Tibial nerve (tissue), 4 donors: ENCODE measurements around the gene PPT2. TPM values are rescaled to one million over a fixed set of nuclear protein-coding genes. Genes with fewer than 3 reads are reported as not detected.

ENCODE experiments used
- DNase-seq, 2 donors: peaks; one replicate each; pipeline ENCODE4 v3.0.0-alpha.2; 2019; ENCODE audit warnings: low spot score in 2 of 2
- H3K27ac ChIP-seq, 4 donors: fragments of 200-600 bp; sonication (generic) in 3 of 4; one replicate each; pipeline ENCODE4 v1.5.1; 2017 to 2019; ENCODE audit warnings: mild to moderate bottlenecking in 1 of 4
- H3K27me3 ChIP-seq, 2 donors: fragments of 200-600 bp; sonication (generic) in 1 of 2; one replicate each; pipeline versions ENCODE4 v1.5.1 to v1.6.0; 2017 to 2019
- H3K36me3 ChIP-seq, 3 donors: fragments of 200-600 bp; sonication (generic); one replicate each; pipeline ENCODE4 v1.5.1; 2018 to 2019
- H3K4me1 ChIP-seq, 4 donors: fragments of 200-600 bp; sonication (generic) in 3 of 4; one replicate each; pipeline ENCODE4 v1.5.1; 2017 to 2019
- H3K4me3 ChIP-seq, 4 donors: fragments of 200-600 bp; sonication (generic) in 3 of 4; one replicate each; pipeline ENCODE4 v1.5.1; 2017 to 2019; ENCODE audit warnings: mild to moderate bottlenecking in 1 of 4, moderate library complexity in 1 of 4
- H3K9me3 ChIP-seq, 4 donors: fragments of 200-600 bp; sonication (generic) in 3 of 4; one replicate each; pipeline ENCODE4 v1.5.1; 2017 to 2019
- CTCF ChIP-seq, 5 experiments: fragments of 200-600 bp in 3 of 5; fragments of 450-650 bp in 2 of 5; sonication (generic) in 3 of 5; IDR thresholded peaks; one replicate each; pipeline ENCODE4 v1.5.1; 2016 to 2019; ENCODE audit warnings: antibody characterized with exemption in 5 of 5, mild to moderate bottlenecking in 3 of 5, moderate library complexity in 2 of 5
- EP300 ChIP-seq, 2 donors: sonication (generic); formaldehyde crosslinking; IDR thresholded peaks; one replicate each; pipeline ENCODE4 v1.6.1; 2017; ENCODE audit warnings: antibody characterized with exemption in 2 of 2, mild to moderate bottlenecking in 1 of 2
- POLR2A ChIP-seq, 2 donors: fragments of 450-650 bp; IDR thresholded peaks; one replicate each; pipeline ENCODE4 v1.6.1; 2017; ENCODE audit warnings: antibody characterized with exemption in 2 of 2, mild to moderate bottlenecking in 2 of 2, moderate library complexity in 2 of 2
- WGBS, 2 donors: methylation state at CpG; one replicate each; pipeline ENCODE4 v1.1.5; 2018; 5-methylcytosine and 5-hydroxymethylcytosine counted together
- total RNA-seq, 4 donors: library from RNA; depleted of rRNA; stranded (reverse); fragments of >200 nt; gene quantifications; one replicate each; pipeline ENCODE4 v1.1.0, GENCODE V29; 2016

The PPT2 gene
- total RNA-seq, 4 donors from 2014 or later, result 33.0 to 75.2 (median 40.1) TPM

DNA sequence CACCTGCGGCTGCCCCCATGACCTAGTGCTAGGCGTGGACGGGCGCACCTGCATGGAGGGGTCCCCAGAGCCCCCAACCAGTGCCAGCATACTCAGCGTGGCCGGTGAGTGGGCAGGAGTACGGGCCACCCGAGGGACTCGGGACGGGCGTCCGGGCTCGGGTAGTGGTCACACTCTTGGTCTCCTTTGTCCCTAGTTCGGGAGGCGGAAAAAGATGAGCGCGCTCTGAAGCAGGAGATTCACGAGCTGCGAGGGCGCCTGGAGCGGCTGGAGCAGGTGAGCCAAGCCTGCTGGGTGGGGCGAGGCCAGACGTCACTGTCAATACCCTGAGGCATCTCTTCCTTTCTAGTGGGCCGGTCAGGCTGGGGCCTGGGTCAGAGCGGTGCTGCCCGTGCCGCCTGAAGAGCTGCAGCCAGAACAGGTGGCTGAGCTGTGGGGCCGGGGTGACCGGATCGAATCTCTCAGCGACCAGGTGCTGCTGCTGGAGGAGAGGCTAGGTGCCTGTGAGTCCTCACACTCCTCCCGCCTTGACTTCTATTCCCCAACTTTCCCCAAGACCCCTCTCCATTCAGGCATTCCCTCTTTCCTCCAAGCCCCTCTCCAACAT is 13.3 kb downstream of the PPT2 start:
- Histone ChIP-seq H3K9me3 (no peaks in the 10 kb centered on the region), H3K27me3 (no peaks in the 10 kb centered on the region), H3K27ac (peak overlapping the region; percentile 59 to 88 (median 68)), H3K4me1 (peaks cover 3 to 75% (median 19%) of the 10 kb centered on the region in 4 donors), H3K36me3 (peaks cover 0 to 89% (median 3%) of the 10 kb centered on the region in 3 donors), H3K4me3 (no peak overlapping the region)
- WGBS, 2 donors, result 54 to 64% methylated on average over 32 of the region's 32 CpGs
- no peak for DNase-seq
- no peak for TF ChIP-seq EP300 (IDR thresholded peaks at IDR 0.05)
- no peak for TF ChIP-seq POLR2A (IDR thresholded peaks at IDR 0.05)
- no peak for TF ChIP-seq CTCF (IDR thresholded peaks at IDR 0.05)

DNA sequence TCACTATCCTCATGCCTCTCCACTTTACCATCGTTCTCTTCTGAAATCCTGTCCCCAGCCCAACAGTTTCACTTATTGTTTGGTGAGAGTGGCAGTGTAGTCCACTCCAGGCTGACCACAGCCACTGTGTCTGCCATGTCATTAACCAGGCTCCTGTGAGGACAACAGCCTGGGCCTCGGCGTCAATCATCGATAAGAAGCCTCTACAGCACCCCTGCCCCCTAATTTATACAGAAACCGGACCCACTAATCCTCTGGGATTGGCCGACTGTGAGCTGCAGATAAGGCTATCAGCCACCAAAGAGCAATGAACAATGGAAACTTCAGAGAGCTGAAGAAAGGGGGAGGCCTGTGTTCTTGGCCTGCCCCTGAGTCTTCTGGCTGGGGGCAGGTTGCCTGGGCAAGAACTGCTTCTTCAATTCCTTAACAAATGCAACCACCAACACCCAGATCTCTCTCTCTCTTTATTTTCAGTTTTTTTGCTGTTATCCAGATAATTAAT is 13.9 kb downstream of the PPT2 start:
- Histone ChIP-seq H3K9me3 (no peaks in the 10 kb centered on the region), H3K27me3 (no peaks in the 10 kb centered on the region), H3K36me3 (peaks cover 0 to 84% (median 3%) of the 10 kb centered on the region in 3 donors), H3K4me1 (peaks cover 3 to 73% (median 18%) of the 10 kb centered on the region in 4 donors), H3K4me3 (no peak overlapping the region), H3K27ac (peak overlapping the region; percentile 59 to 88 (median 68))
- no peak for DNase-seq
- 45 to 57% methylated on average over 6 of the region's 6 CpGs for WGBS, 2 donors
- TF ChIP-seq EP300 (IDR thresholded peaks at IDR 0.05) (no peak), POLR2A (IDR thresholded peaks at IDR 0.05) (no peak), CTCF (IDR thresholded peaks at IDR 0.05) (no peak)

DNA sequence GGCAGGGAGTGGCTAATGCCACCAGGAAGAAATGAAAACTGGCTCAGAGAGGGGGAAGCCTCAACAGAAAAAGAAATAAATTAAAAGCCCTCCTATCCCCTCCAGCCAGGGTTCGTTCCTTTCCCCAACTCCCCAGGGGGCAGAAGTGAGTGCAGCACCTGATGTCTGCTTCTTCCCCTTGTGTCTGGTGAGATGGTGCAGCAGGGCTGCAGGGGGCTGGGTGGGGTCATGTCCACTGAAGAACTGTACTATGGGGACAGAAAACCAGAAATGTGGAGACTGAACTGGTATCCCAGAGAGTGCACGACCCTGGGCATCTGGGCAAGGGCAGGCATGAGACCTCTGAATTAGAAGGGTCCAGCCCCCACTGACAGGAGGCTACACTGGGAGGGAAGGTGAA is 14.4 kb downstream of the PPT2 start:
- no peak overlapping the region for H3K4me3 ChIP-seq
- H3K27me3 ChIP-seq, result no peaks in the 10 kb centered on the region
- peaks cover 0 to 80% (median 3%) of the 10 kb centered on the region in 3 donors for H3K36me3 ChIP-seq
- TF ChIP-seq EP300 (IDR thresholded peaks at IDR 0.05) (no peak), CTCF (IDR thresholded peaks at IDR 0.05) (no peak), POLR2A (IDR thresholded peaks at IDR 0.05) (no peak)
- H3K9me3 ChIP-seq, result no peaks in the 10 kb centered on the region
- 60 to 61% methylated on average over 2 of the region's 2 CpGs for WGBS, 2 donors
- peak overlapping the region; percentile 59 to 88 (median 68) for H3K27ac ChIP-seq
- no peak for DNase-seq
- H3K4me1 ChIP-seq, result peaks cover under 1 to 73% (median 16%) of the 10 kb centered on the region in 4 donors

DNA sequence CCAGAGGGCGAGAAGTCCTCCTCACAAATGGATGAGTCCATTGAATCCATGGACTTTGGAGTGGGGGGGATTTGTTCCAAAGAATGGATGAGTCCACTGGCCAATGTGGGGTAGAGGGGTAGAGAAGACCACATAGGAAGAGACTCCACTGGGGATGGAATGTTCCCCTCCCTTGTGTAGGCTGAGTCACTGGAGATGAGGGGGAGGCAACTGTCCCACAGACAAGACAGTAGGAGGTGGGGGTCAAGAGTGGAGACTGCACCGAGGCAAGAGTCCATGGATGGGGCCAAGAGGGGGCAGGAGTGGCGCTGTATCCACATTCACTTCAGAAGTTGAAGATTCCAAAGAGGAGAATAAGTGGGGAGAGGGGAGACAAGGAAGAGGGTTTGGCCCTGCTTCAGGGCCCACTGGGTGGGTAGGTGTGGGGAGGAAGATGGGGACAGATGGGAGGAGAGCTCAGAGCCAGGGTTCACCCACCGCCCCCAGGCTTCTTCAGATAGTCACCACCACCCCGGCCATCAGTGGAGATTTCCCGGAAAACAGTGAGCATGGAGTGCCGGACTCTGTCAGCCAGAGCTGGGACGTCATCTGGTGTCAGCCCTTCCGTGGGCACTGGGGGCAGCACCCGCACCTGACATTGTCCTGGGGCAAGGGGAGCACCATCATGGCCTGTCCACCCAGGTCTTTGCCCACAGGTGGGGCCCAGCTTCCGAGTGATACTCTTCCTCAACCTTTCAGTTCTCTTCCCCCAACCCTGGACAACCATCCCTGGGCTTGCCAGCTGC is 15.1 kb downstream of the PPT2 start:
- 44 to 56% methylated on average over 11 of the region's 11 CpGs for WGBS, 2 donors
- H3K36me3 ChIP-seq, result peaks cover 0 to 75% (median 3%) of the 10 kb centered on the region in 3 donors
- DNase-seq, result no peak
- H3K27ac ChIP-seq, result peak overlapping the region; percentile 59 to 88 (median 68)
- H3K9me3 ChIP-seq, result no peaks in the 10 kb centered on the region
- H3K4me3 ChIP-seq, result no peak overlapping the region
- H3K27me3 ChIP-seq, result no peaks in the 10 kb centered on the region
- TF ChIP-seq POLR2A (IDR thresholded peaks at IDR 0.05) (no peak), EP300 (IDR thresholded peaks at IDR 0.05) (no peak), CTCF (IDR thresholded peaks at IDR 0.05) (no peak)
- peaks cover 0 to 74% (median 15%) of the 10 kb centered on the region in 4 donors for H3K4me1 ChIP-seq

GRCh38 chr6:32170294-32170693 is 16.4 kb downstream of the PPT2 start:
- TF ChIP-seq EP300 (IDR thresholded peaks at IDR 0.05), result no peak
- TF ChIP-seq CTCF (IDR thresholded peaks at IDR 0.05), result no peak
- no peak for TF ChIP-seq POLR2A (IDR thresholded peaks at IDR 0.05)
- peak overlapping the region in 2 of 4 donors; percentile 78 to 88 for H3K27ac ChIP-seq

More at GRCh38 chr6:32170294-32170693, 16.4 kb downstream of the PPT2 start:
- no peaks in the 10 kb centered on the region for H3K27me3 ChIP-seq
- H3K4me3 ChIP-seq, result no peak overlapping the region
- WGBS, 2 donors, result 79 to 82% methylated on average over 11 of the region's 11 CpGs
- peaks cover 0 to 82% (median 26%) of the 10 kb centered on the region in 4 donors for H3K4me1 ChIP-seq
- DNase-seq, result no peak
- peaks cover 0 to 63% (median 3%) of the 10 kb centered on the region in 3 donors for H3K36me3 ChIP-seq
- H3K9me3 ChIP-seq, result no peaks in the 10 kb centered on the region
